Heart left ventricle (tissue), 13 donors: Measurements from ENCODE around the gene USP6NL.

Experiments
- POLR2A ChIP-seq, 2 donors: fragments of 450-650 bp; IDR thresholded peaks; one replicate each; pipeline ENCODE4 v1.6.1; 2017; ENCODE audit warnings: antibody characterized with exemption in 2 of 2, mild to moderate bottlenecking in 2 of 2, moderate library complexity in 2 of 2
- TF ChIP-seq, protein P1 (sequence below), 12 donors: fragments of 200-600 bp; sonication (generic) in 4 of 12; IDR thresholded peaks; one replicate each; pipeline versions ENCODE4 v1.5.0 to v1.8.0; 2018 to 2022; ENCODE audit warnings: antibody characterized with exemption in 12 of 12, mild to moderate bottlenecking in 5 of 12
- donor health status: ischemic (EF 13 %, LVEDD 7.1; RV severe dilation, severe dysfunction).
- donor health status: DM: no; HTN: yes; CAD: no.
- donor health status: DM: no; HTN: no; CAD: no.
- donor health status: ischemic (EF 25% LVEDD 6.9; RV normal size, moderate dysfunction).
- donor health status: ischemic (EF 25% LVEDD 5.7; RV mildly dilated, moderate dysfunction).
- donor health status: ischemic (EF 35%, LVEDD 5.7; RV mildly dilated, moderate dysfunction).
- donor health status: nonischemic (EF 11% LVEDD 7.7; RV severe dilation, severe dysfunction).
- donor health status: DM: yes; HTN: yes; CAD: no.
- donor health status: PGD.
- donor health status: ischemic (EF 29% LVEDD 5.4; RV normal size, mild dysfunction).
- donor health status: nonischemic (EF 23%, LVEDD 6.1; RV moderate dilation, normal function).

DNA sequence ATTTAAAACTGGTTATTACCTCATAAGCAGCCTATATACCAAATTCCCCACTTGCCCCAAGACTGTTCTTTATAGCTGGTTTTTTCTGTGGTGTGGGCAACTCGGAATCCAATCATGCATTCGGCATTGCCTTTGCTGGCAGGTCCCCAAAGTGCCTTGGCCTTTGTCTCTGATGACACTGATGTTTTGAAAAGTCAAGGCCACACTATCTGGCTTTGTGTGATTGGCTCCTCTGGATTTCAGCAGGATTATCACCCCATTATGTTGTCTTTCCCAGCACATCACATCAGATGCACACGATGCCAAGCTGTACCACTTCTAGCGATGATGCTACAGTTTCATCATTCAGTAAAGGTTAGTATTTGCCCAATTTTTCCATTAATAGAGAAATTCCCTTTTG, 97.7 kb downstream of the USP6NL start:
- TF ChIP-seq, protein P1, sequence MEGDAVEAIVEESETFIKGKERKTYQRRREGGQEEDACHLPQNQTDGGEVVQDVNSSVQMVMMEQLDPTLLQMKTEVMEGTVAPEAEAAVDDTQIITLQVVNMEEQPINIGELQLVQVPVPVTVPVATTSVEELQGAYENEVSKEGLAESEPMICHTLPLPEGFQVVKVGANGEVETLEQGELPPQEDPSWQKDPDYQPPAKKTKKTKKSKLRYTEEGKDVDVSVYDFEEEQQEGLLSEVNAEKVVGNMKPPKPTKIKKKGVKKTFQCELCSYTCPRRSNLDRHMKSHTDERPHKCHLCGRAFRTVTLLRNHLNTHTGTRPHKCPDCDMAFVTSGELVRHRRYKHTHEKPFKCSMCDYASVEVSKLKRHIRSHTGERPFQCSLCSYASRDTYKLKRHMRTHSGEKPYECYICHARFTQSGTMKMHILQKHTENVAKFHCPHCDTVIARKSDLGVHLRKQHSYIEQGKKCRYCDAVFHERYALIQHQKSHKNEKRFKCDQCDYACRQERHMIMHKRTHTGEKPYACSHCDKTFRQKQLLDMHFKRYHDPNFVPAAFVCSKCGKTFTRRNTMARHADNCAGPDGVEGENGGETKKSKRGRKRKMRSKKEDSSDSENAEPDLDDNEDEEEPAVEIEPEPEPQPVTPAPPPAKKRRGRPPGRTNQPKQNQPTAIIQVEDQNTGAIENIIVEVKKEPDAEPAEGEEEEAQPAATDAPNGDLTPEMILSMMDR (IDR thresholded peaks at IDR 0.05), result no peak
- no peak for TF ChIP-seq POLR2A (IDR thresholded peaks at IDR 0.05)
